ENCODE results near the gene DAZ1. TPM values are rescaled to one million over a fixed set of nuclear protein-coding genes. Genes with fewer than 3 reads are reported as not detected.

DAZ1 gene
- total RNA-seq = not detected in 2 replicates

GRCh38 chrY:23198908-23199307 is at the start of gene DAZ1:
DAZ1 (minus strand) TSS chrY:23199008; CDS start chrY:23198800, 208 bp downstream.

DNA sequence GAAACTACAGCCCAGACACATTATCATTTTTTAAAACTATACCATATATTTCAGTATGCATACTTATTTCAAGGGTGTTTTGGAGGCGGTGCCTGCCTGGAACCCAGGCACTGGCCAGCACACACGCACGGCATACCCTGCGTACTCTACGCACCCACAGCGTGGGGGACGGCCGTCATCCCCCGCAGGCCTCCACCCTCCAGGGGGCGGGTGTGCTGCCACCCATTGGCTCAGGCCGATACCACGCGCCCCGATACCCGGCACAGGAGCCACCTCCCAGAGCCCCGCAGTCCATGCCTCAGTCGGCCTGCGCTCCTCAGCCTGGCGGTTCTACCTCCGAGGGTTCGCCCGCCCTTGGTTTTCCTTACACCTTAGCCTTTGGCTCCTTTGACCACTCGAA is 20.4 kb upstream of the DAZ1 start, which contains the start of gene DAZ2:
DAZ2 (plus strand) TSS at position 301 of the 400 bp plus-strand sequence. CDS start 208 bp downstream, outside the sequence.

Other genes with a start within 250 kb of the DAZ1 start
- gene BPY2, start 214.7 kb downstream of the DAZ1 start, total RNA-seq = not detected in 2 replicates
- not detected in 2 replicates for gene DAZ2, start 20.5 kb upstream of the DAZ1 start, total RNA-seq

All from smooth muscle cell of trachea (primary cell).